ENCODE results near the gene CD2BP2. TPM values are rescaled to one million over a fixed set of nuclear protein-coding genes. Genes with fewer than 3 reads are reported as not detected.
A peak's percentile ranks its signal among the peaks of the same experiment; 100 is the strongest.

Gene CD2BP2
- total and polyA plus RNA-seq, 4 donors, result 10.0 to 15.4 (median 11.7) TPM

DNA sequence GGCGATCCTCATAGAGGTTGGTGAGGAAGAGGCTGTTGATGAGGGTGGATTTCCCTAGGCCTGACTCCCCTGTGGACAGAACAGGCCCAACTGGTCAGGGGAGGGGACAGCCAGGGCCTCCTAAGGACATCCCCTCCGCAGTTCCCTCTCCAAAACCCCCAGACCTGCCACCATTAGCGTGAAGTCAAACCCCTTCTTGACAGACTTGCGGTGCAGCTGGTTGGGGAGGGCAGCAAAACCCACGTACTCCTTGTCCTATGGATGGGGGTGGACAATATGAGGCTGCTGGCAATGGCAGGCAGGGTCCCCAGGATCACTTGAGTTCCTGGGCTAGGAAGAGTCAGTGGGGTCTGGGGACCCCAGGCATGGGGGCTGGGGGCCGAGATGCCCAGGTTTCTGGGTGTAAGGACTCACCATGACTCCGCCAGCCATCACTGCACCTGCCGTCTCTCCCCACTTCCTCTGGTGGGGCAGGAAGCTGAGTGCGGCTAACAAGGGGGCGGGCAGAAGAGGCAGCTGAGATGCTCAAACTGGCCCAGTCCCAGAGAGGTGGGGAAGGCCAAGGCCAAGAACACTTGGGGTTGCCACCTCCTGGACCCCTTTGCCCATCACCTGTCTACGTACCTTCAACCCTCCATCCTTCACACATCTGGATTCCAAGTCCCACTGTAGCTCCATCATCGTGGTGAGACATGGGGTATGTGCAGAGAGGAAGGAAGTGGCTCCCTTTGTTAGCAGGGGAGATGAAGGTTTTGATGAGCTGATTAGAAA is 27.2 kb upstream of the CD2BP2 start, which contains the start of gene SEPTIN1:
Gene SEPTIN1, minus strand, starts transcription at position 451 of the 771 bp plus-strand sequence. Its CDS starts 19 bp downstream, at position 432.
- DNase-seq (ENCODE audit: low spot score), result no peak
- no peak within 1 kb of the TSS for H3K27ac ChIP-seq (ENCODE audit: low read depth in 1 of 2, low read length in 2 of 2)

DNA sequence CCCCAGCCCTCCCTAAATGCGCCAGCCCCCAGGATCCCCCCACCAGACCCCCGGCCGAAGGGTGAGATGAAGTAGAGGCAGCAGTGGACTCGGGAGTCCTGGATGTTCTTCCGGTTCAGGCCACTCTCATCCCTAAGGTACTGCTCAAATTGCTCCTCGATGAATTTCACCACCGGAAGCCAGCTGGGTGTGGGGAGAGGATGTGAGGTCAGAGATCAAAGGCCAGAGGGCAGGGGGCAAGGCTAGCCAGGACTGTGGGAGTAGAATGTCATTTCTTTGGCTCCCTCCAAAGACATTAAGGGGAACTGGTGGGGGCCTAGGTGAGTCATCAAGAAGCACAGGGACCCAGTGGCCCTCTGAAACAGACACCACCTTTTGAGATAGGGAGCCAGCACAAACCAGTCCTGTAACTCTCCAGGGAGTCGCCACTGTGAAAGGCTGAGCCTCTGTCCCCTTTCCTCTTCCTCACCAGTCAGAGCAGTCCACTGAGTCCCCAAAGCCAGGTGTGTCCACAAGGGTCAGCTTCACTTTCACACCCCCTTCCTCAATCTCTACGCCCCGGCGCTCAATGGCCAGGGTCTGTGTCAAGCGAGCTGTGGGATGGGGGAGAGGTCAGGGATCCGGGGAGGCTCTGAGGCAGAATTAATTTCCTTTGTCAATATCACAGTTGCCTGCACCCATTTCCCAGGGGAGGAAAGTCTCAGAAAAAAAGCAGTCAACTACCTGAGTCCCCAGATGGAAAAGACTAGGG is 26.4 kb upstream of the CD2BP2 start:
- Histone ChIP-seq H3K36me3 (ENCODE audit: control insufficient read depth in 4 of 4, insufficient read depth in 3 of 4, low read depth in 1 of 4, low read length in 3 of 4) (no peaks in the 10 kb centered on the region), H3K4me1 (ENCODE audit: control insufficient read depth in 4 of 4, insufficient read depth in 4 of 4, low read length in 3 of 4) (peaks cover 5 to 15% (median 9%) of the 10 kb centered on the region in 4 donors), H3K27me3 (ENCODE audit: control insufficient read depth in 4 of 4, insufficient read depth in 4 of 4, low read length in 3 of 4) (no peaks in the 10 kb centered on the region), H3K27ac (ENCODE audit: low read depth in 1 of 2, low read length in 2 of 2) (no peak overlapping the region), H3K9ac (ENCODE audit: low read depth in 1 of 2, low read length in 2 of 2) (no peak overlapping the region), H3K9me3 (ENCODE audit: control insufficient read depth in 4 of 4, low read length in 3 of 4) (no peaks in the 10 kb centered on the region), H3K4me3 (ENCODE audit: low read depth in 1 of 3, low read length in 3 of 3) (no peak overlapping the region)
- TF ChIP-seq NR2F2 (IDR thresholded peaks at IDR 0.05) (peak; percentile 81), HNF4A (conservative IDR thresholded peaks at IDR 0.05) (no peak)
- DNase-seq (ENCODE audit: low spot score), result no peak
- WGBS, result 82% methylated on average over 13 of the region's 13 CpGs

More for the DNA sequence above, 27.2 kb upstream of the CD2BP2 start, which contains the start of gene SEPTIN1:
- WGBS, result 70% methylated on average over 12 of the region's 12 CpGs
- no peak within 1 kb of the TSS for H3K9ac ChIP-seq (ENCODE audit: low read depth in 1 of 2, low read length in 2 of 2)
- no peaks in the 10 kb centered on the region for H3K27me3 ChIP-seq (ENCODE audit: control insufficient read depth in 4 of 4, insufficient read depth in 4 of 4, low read length in 3 of 4)
- H3K9me3 ChIP-seq (ENCODE audit: control insufficient read depth in 4 of 4, low read length in 3 of 4), result no peaks in the 10 kb centered on the region
- H3K4me1 ChIP-seq (ENCODE audit: control insufficient read depth in 4 of 4, insufficient read depth in 4 of 4, low read length in 3 of 4), result peaks cover 5 to 15% (median 9%) of the 10 kb centered on the region in 4 donors
- H3K4me3 ChIP-seq (ENCODE audit: low read depth in 1 of 3, low read length in 3 of 3), result no peak within 1 kb of the TSS
- TF ChIP-seq FOXA2 (IDR thresholded peaks at IDR 0.05) (no peak), EGR1 (IDR thresholded peaks at IDR 0.05; ENCODE audit: low read depth in 2 of 2) (no peak), FOXA1 (IDR thresholded peaks at IDR 0.05) (no peak), TAF1 (conservative IDR thresholded peaks at IDR 0.05) (no peak), JUND (IDR thresholded peaks at IDR 0.05) (no peak), CTCF (IDR thresholded peaks at IDR 0.05; ENCODE audit: low read depth, low read length, missing input control) (no peak), HNF4G (IDR thresholded peaks at IDR 0.05) (no peak)
- no peaks in the 10 kb centered on the region for H3K36me3 ChIP-seq (ENCODE audit: control insufficient read depth in 4 of 4, insufficient read depth in 3 of 4, low read depth in 1 of 4, low read length in 3 of 4)

DNA sequence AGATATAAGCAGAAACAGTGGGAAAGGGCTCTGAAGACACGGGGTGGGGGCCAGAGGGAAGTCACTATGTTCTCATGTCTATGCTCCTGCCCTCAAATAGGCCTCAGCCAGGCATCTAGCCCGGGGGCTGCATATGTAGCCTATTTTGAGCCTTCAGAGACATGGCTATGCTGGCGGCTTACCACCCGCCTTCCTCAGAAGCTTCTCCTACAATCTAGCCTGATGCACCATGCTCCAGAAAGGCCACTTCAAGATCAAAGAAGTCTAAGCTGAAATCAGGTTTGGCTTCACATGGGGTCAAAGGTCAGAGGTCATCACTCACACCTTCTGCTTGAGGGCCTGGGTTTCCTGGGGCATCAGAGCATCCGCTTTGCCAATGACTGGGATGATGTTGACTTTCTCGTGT is 25.7 kb upstream of the CD2BP2 start:
- Histone ChIP-seq H3K9me3 (ENCODE audit: control insufficient read depth in 4 of 4, low read length in 3 of 4) (no peaks in the 10 kb centered on the region), H3K27me3 (ENCODE audit: control insufficient read depth in 4 of 4, insufficient read depth in 4 of 4, low read length in 3 of 4) (no peaks in the 10 kb centered on the region), H3K9ac (ENCODE audit: low read depth in 1 of 2, low read length in 2 of 2) (no peak overlapping the region), H3K4me3 (ENCODE audit: low read depth in 1 of 3, low read length in 3 of 3) (no peak overlapping the region), H3K4me1 (ENCODE audit: control insufficient read depth in 4 of 4, insufficient read depth in 4 of 4, low read length in 3 of 4) (peaks cover 5 to 15% (median 9%) of the 10 kb centered on the region in 4 donors), H3K27ac (ENCODE audit: low read depth in 1 of 2, low read length in 2 of 2) (no peak overlapping the region), H3K36me3 (ENCODE audit: control insufficient read depth in 4 of 4, insufficient read depth in 3 of 4, low read depth in 1 of 4, low read length in 3 of 4) (no peaks in the 10 kb centered on the region)
- no peak for TF ChIP-seq CTCF (IDR thresholded peaks at IDR 0.05; ENCODE audit: low read depth, low read length, missing input control)
- no peak for TF ChIP-seq HNF4A (conservative IDR thresholded peaks at IDR 0.05)
- TF ChIP-seq ZBTB33 (IDR thresholded peaks at IDR 0.05), result no peak
- no peak for TF ChIP-seq RXRA (IDR thresholded peaks at IDR 0.05)
- no peak for TF ChIP-seq HNF4G (IDR thresholded peaks at IDR 0.05)
- TF ChIP-seq JUND (IDR thresholded peaks at IDR 0.05), result no peak
- no peak for TF ChIP-seq FOXA2 (IDR thresholded peaks at IDR 0.05)
- no peak for TF ChIP-seq RAD21 (IDR thresholded peaks at IDR 0.05)
- no peak for TF ChIP-seq NR2F2 (IDR thresholded peaks at IDR 0.05)
- DNase-seq (ENCODE audit: low spot score), result no peak
- 88% methylated on average over 6 of the region's 6 CpGs for WGBS

Data from liver (tissue), 9 donors.